ENCODE results near the gene DNAH9.

The DNAH9 gene

GRCh38 chr17:11651089-11651488 is 52.8 kb downstream of the DNAH9 start:
- no peak for DNase-seq (ENCODE audit: low spot score)

DNA sequence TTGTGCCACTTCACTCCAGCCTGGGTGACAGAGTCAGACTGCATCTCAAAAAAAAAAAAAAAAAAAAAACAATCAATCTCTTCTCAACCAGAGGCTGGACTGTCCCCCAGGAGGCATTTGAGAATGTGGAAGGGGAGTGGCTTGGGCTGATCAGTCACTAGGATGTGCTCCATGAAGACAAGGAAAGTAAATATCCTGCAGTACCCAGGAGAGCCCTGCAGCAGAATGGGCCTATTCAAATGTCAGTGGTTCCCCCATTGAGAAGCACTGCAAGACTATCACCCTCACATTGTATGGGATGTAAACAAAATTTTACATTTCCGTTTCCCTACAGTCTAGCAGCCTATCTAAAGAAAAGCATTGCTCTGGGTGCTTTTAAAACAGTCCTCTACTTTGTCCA is 70.3 kb downstream of the DNAH9 start:
- no peak for DNase-seq (ENCODE audit: low spot score)

GRCh38 chr17:11671126-11671525 is 72.9 kb downstream of the DNAH9 start:
- DNase-seq (ENCODE audit: low spot score): no peak

DNA sequence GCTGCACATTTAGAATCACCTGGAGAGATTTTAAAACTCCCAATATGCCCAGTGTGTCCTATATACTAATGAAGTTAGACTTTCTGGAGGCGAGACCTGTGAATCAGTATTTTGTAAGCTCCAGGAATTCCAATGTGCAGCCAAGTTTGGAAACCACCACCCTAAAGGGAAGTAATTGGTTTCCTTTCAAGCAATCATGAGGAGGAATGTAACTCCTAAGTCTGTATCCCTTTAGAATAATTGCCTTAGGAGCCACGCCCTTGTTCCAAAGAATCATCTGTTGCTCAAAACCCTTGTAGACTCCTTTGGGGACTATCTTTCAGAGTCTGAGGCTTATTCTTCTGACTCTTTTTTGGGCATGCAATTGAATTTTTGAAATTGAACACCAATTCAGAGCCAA is 84.4 kb downstream of the DNAH9 start:
- DNase-seq (ENCODE audit: low spot score): no peak

GRCh38 chr17:11690681-11691080 is 92.4 kb downstream of the DNAH9 start:
- DNase-seq (ENCODE audit: low spot score): no peak

DNA sequence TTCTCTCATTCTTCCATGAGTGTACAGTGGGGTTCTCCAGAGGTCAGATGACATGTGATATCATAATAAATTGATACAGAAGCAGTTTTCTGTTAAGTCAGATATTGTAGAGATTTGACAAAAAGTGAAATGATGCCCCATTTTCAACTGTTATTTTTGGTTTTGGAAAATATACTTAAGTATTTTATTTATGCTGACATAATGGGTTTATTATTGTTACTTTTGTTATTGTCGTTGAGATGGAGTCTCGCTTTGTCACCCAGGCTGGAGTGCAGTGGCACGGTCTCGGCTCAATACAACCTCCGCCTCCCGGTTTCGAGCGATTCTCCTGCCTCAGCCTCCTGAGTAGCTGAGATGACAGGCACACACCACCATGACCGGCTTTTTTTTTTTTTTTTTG is 94.4 kb downstream of the DNAH9 start:
- DNase-seq (ENCODE audit: low spot score): no peak

DNA sequence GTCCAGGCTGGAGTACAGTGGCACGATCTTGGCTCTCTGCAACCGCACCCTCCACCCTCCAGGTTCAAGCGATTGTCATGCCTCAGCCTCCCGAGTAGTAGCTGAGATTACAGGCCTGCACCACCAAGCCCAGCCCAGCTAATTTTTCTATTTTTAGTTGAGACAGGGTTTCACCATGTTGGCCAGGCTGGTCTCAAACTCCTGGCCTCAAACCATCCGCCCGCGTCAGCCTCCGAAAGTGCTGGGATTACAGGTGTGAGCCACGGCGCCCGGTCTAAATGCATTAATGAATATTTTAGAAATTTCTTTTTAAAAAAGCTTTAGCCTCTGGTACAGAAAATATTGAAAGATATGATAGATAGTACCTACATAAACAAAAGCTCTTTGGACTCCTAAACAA is 95.0 kb downstream of the DNAH9 start:
- no peak for DNase-seq (ENCODE audit: low spot score)

- no peak for DNase-seq (ENCODE audit: low spot score)
Measured at GRCh38 chr17:11700668-11701067, 102.4 kb downstream of the DNAH9 start.

- no peak for DNase-seq (ENCODE audit: low spot score)
Measured at GRCh38 chr17:11701911-11702310, 103.6 kb downstream of the DNAH9 start.

GRCh38 chr17:11704041-11704440 is 105.8 kb downstream of the DNAH9 start:
- no peak for DNase-seq (ENCODE audit: low spot score)

- no peak for DNase-seq (ENCODE audit: low spot score)
Measured at GRCh38 chr17:11705111-11705510, 106.8 kb downstream of the DNAH9 start.

GRCh38 chr17:11707586-11707985 is 109.3 kb downstream of the DNAH9 start:
- DNase-seq (ENCODE audit: low spot score): no peak

GRCh38 chr17:11712456-11712855 is 114.2 kb downstream of the DNAH9 start:
- no peak for DNase-seq (ENCODE audit: low spot score)

DNA sequence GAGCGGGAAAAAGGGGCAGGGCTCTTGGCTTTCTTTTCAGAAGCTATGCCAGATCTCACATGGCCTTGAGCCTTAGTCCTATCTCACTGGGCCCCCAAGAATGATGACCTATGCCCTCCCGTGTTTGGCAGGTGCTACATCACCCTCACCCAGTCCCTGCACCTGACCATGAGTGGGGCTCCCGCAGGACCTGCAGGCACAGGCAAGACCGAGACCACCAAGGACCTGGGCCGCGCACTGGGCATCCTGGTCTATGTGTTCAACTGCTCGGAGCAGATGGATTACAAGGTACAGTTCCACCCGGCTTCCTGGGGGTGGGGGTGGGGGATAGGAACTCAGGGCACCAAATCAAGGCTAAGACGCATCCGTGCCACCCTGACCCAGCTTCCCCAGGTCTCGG is 120.9 kb downstream of the DNAH9 start:
- DNase-seq (ENCODE audit: low spot score): no peak

DNA sequence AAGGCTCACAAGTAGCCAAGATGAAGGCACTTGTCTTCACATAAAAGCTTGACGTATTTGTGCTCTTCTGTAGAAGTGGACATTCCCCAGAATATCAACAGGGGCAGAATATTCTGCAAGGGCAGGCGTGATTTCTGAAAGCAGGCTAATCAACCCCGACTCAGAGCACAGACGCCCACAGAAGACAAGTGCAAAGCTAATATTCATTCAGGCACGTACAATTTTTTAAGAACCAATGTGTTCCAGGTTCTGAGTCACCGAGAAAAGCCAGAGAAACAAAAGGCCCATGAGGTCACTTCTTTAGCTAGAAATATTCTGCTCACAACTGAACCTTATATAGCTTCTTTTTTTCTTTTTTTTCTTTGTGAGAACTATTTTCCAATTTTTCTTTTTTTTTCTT is 121.6 kb downstream of the DNAH9 start:
- DNase-seq (ENCODE audit: low spot score): no peak

- no peak for DNase-seq (ENCODE audit: low spot score)
Measured at GRCh38 chr17:11720816-11721215, 122.5 kb downstream of the DNAH9 start.

- no peak for DNase-seq (ENCODE audit: low spot score)
Measured at GRCh38 chr17:11730747-11731146, 132.5 kb downstream of the DNAH9 start.

DNA sequence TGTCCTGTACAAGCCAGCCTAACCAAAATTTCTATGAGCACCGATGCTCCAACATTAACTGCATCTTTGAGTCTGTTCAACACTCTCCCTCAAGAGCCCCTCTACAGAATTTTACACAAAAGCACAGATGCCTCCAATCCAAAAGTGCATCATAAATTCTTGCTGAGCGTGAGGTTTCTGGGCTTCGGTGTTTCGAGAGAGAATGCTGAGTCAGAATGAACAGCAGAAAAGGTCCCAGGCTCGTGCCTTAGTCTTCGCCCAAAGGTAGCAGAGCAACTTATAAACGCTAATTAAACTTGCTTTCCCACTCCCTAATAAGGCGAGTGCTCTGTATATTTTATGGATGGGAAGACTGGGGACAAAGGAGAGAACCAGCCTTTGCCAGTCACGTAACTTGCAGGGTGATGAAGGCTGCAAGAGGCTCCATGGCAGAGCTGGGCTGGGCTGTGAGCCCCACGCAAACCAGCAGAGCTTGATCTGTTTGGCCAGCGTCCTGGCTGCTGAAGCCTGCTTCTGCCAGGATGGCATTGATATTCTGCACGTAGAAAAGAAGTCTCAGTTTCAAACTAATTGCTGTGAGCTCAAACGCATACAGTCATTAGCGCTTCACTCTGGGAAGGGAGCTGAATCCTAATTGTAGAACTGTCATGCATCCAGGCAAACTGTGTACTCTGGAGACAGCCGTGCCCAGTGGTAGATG is 138.5 kb downstream of the DNAH9 start:
- DNase-seq (ENCODE audit: low spot score): no peak

DNA sequence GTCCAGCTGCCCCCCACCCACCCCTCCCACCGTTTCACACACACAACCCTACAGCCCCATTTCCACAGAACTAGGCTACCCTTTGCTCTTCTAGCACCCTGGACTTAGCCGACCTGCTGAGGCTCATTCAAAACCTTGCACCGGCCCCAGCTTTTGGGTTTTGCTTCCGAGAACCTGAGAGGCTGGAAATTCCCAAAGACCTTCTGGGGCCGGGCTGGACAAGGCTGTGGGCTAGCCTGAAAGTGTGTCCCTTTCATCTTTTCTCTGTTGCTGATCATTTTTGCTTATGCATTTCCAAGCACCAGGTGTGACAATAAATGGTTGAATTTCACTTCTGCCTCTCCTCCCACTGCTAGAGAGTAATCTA is 139.0 kb downstream of the DNAH9 start:
- DNase-seq (ENCODE audit: low spot score): no peak

- no peak for DNase-seq (ENCODE audit: low spot score)
Measured at GRCh38 chr17:11738151-11738550, 139.9 kb downstream of the DNAH9 start.

GRCh38 chr17:11739351-11739750 is 141.1 kb downstream of the DNAH9 start:
- DNase-seq (ENCODE audit: low spot score): no peak

DNA sequence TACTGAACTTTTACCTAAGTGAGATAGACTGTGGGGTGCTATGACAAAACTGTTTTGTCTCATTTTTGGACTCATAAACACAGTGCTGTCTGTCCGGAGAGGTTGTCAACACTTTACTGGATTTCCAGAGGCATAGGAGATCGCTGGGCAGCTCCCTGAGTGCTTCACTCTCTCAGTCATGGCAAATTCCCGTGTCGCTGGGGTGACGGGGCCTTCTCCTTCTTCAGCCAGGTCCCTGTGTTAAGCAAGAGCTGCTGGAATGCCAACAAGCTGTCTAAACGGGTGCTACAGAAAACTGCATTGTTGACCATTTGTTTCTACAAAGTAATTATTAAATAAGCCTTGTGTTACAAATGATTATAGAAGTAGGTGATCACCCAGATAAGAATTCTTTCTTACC is 141.6 kb downstream of the DNAH9 start:
- DNase-seq (ENCODE audit: low spot score): no peak

GRCh38 chr17:11742886-11743285 is 144.6 kb downstream of the DNAH9 start:
- no peak for DNase-seq (ENCODE audit: low spot score)

- no peak for DNase-seq (ENCODE audit: low spot score)
Measured at GRCh38 chr17:11744696-11745095, 146.4 kb downstream of the DNAH9 start.

DNA sequence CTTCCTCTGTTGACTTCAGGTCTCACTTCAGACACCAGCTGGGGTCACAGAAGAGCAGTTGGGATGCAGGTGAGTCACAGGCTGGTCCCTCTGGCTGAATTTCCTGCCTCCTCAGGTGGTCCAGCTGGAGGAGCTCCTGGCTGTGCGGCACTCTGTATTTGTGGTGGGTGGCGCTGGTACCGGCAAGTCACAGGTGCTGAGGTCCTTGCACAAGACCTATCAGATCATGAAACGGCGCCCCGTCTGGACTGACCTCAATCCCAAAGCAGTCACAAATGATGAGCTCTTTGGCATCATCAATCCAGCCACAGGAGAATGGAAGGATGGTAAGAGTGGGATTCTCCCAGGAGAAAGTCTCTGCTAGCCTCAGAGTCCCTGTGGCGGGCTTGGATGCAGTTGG is 149.2 kb downstream of the DNAH9 start:
- no peak for DNase-seq (ENCODE audit: low spot score)

Measured in left forelimb (tissue), 1 donor.